Renal cortex interstitium (tissue), 11 donors: ENCODE data around the gene RPS6KA2. TPM values are rescaled to one million over a fixed set of nuclear protein-coding genes. Genes with fewer than 3 reads are reported as not detected.

Experiments
- DNase-seq, 11 donors: peaks; one replicate each; pipeline ENCODE4 v3.0.0-alpha.2; 2013; ENCODE audit warnings: low read depth in 9 of 11, low spot score in 4 of 11; ENCODE audit errors: extremely low read depth in 1 of 11
- polyA plus RNA-seq, 3 donors: library from polyadenylated mRNA; unstranded; fragments of 120-200 nt; gene quantifications; one replicate each; pipeline ENCODE4 v1.2.1, GENCODE V29; 2013; ENCODE audit not compliant: insufficient read length in 3 of 3

The RPS6KA2 gene
- polyA plus RNA-seq, 3 donors, result 28.3 to 30.6 (median 29.5) TPM

- DNase-seq, result no peak
These were observed 123.8 kb downstream of the RPS6KA2 start for GRCh38 chr6:166503167-166503744.

GRCh38 chr6:166502453-166502852, 124.6 kb downstream of the RPS6KA2 start:
- DNase-seq, result no peak

- DNase-seq, result no peak
These were observed 125.8 kb downstream of the RPS6KA2 start for GRCh38 chr6:166501246-166501645.

- no peak for DNase-seq
These were observed 126.8 kb downstream of the RPS6KA2 start for GRCh38 chr6:166500246-166500645.

- no peak for DNase-seq
These were observed 127.5 kb downstream of the RPS6KA2 start for GRCh38 chr6:166499350-166500163.

- no peak for DNase-seq
These were observed 128.2 kb downstream of the RPS6KA2 start for GRCh38 chr6:166498661-166499349.

- DNase-seq, result no peak
These were observed 128.8 kb downstream of the RPS6KA2 start for GRCh38 chr6:166498228-166498627.

GRCh38 chr6:166497087-166497899, 129.8 kb downstream of the RPS6KA2 start:
- no peak for DNase-seq

- DNase-seq, result no peak
These were observed 130.6 kb downstream of the RPS6KA2 start for GRCh38 chr6:166496460-166496859.

- DNase-seq, result no peak
These were observed 131.3 kb downstream of the RPS6KA2 start for GRCh38 chr6:166495487-166496314.

- no peak for DNase-seq
These were observed 132.1 kb downstream of the RPS6KA2 start for GRCh38 chr6:166494757-166495486.

GRCh38 chr6:166494101-166494441, 133.0 kb downstream of the RPS6KA2 start:
- no peak for DNase-seq

GRCh38 chr6:166493427-166494100, 133.5 kb downstream of the RPS6KA2 start:
- DNase-seq, result no peak

- DNase-seq, result no peak
These were observed 134.8 kb downstream of the RPS6KA2 start for GRCh38 chr6:166492092-166492741.

GRCh38 chr6:166490671-166491500, 136.2 kb downstream of the RPS6KA2 start:
- DNase-seq, result peak; percentile 41 to 85 (median 71)
